ENCODE data around the gene METTL18.
A peak's percentile ranks its signal among the peaks of the same experiment; 100 is the strongest.

METTL18 gene

GRCh38 chr1:169794530-169795416, at the start of gene METTL18:
METTL18 (minus strand) TSS chr1:169794907; CDS start chr1:169793695, 1,212 bp downstream.
- H3K4me3 ChIP-seq (ENCODE audit: low read depth, low read length) = peak within 1 kb of the TSS; percentile 89
- TF ChIP-seq CTCF (IDR thresholded peaks at IDR 0.05; ENCODE audit: low read depth, low read length) = no peak
- in situ Hi-C loops (cut with HindIII; ENCODE audit: low sequenced_read_pairs) = no loop called here
- peak; percentile 98 for DNase-seq (ENCODE audit: low read depth, low spot score)

GRCh38 chr1:169838942-169839341, 44.2 kb upstream of the METTL18 start:
- TF ChIP-seq CTCF (IDR thresholded peaks at IDR 0.05; ENCODE audit: low read depth, low read length) = no peak
- in situ Hi-C loops (cut with HindIII; ENCODE audit: low sequenced_read_pairs) = no loop called here
- H3K4me3 ChIP-seq (ENCODE audit: low read depth, low read length) = no peak overlapping the region
- DNase-seq (ENCODE audit: low read depth, low spot score) = no peak

GRCh38 chr1:169836198-169836597, 41.5 kb upstream of the METTL18 start:
- in situ Hi-C loops (cut with HindIII; ENCODE audit: low sequenced_read_pairs) = no loop called here
- no peak for DNase-seq (ENCODE audit: low read depth, low spot score)
- TF ChIP-seq CTCF (IDR thresholded peaks at IDR 0.05; ENCODE audit: low read depth, low read length) = no peak
- H3K4me3 ChIP-seq (ENCODE audit: low read depth, low read length) = no peak overlapping the region

GRCh38 chr1:169835647-169836046, 40.9 kb upstream of the METTL18 start:
- in situ Hi-C loops (cut with HindIII; ENCODE audit: low sequenced_read_pairs) = no loop called here
- no peak for TF ChIP-seq CTCF (IDR thresholded peaks at IDR 0.05; ENCODE audit: low read depth, low read length)
- no peak for DNase-seq (ENCODE audit: low read depth, low spot score)
- H3K4me3 ChIP-seq (ENCODE audit: low read depth, low read length) = no peak overlapping the region

- no peak overlapping the region for H3K4me3 ChIP-seq (ENCODE audit: low read depth, low read length)
- in situ Hi-C loops (cut with HindIII; ENCODE audit: low sequenced_read_pairs) = no loop called here
- TF ChIP-seq CTCF (IDR thresholded peaks at IDR 0.05; ENCODE audit: low read depth, low read length) = no peak
- no peak for DNase-seq (ENCODE audit: low read depth, low spot score)
Measured at GRCh38 chr1:169834869-169835268, 40.2 kb upstream of the METTL18 start.

GRCh38 chr1:169833179-169833901, 38.6 kb upstream of the METTL18 start:
- no peak overlapping the region for H3K4me3 ChIP-seq (ENCODE audit: low read depth, low read length)
- in situ Hi-C loops (cut with HindIII; ENCODE audit: low sequenced_read_pairs) = no loop called here
- TF ChIP-seq CTCF (IDR thresholded peaks at IDR 0.05; ENCODE audit: low read depth, low read length) = no peak
- DNase-seq (ENCODE audit: low read depth, low spot score) = no peak
